ENCODE results near the gene HOXD10. TPM values are rescaled to one million over a fixed set of nuclear protein-coding genes. Genes with fewer than 3 reads are reported as not detected.

Gene HOXD10
- total RNA-seq, 2 donors from 2014 or later = not detected

DNA sequence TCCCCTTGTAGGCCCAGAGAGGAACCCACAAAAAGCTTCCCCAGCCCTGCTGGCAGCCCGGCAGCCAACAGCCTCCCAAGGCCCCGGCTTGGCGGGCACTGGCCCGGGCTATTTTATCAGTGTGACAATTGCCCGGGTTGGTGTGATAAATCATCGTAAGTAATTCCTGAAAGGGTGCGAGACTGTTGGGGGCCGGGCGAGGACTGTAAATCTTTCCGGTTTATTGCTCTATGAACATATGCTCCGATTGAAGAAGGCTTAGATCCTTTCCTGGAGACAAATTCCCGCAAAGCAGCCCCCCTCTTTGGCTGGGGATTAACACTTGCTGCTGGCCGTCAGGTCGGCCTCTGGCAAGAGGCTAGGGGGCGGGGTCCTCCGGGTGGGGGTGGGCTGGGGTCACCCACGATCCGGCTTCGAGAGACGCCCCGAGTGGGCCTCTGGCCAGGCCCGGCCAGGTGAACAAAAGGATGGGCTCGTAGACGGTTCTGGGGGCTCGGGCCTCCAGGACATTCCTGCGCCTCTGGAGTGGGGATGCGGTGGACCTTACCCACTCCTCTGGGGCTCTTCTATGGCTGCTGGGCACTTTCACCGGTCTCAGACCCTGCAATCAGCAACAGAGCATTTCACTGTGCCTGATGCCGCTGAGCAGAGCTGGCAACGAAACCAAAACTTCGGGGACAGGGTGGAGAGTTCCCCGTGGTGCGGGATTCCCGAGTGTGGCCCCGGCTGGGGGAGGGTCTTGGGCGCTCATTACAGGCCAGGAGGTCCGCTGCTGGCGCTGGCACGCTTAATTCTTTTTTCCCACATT is 42.5 kb downstream of the HOXD10 start:
- Histone ChIP-seq H3K4me3 (no peak overlapping the region), H3K9me3 (no peaks in the 10 kb centered on the region), H3K4me1 (peaks cover 0 to 47% of the 10 kb centered on the region in 2 donors), H3K27ac (no peak overlapping the region), H3K36me3 (no peaks in the 10 kb centered on the region), H3K27me3 (peaks cover 60 to 80% of the 10 kb centered on the region in 2 donors)
- DNase-seq (ENCODE audit: low spot score) = no peak
- TF ChIP-seq, protein P1, sequence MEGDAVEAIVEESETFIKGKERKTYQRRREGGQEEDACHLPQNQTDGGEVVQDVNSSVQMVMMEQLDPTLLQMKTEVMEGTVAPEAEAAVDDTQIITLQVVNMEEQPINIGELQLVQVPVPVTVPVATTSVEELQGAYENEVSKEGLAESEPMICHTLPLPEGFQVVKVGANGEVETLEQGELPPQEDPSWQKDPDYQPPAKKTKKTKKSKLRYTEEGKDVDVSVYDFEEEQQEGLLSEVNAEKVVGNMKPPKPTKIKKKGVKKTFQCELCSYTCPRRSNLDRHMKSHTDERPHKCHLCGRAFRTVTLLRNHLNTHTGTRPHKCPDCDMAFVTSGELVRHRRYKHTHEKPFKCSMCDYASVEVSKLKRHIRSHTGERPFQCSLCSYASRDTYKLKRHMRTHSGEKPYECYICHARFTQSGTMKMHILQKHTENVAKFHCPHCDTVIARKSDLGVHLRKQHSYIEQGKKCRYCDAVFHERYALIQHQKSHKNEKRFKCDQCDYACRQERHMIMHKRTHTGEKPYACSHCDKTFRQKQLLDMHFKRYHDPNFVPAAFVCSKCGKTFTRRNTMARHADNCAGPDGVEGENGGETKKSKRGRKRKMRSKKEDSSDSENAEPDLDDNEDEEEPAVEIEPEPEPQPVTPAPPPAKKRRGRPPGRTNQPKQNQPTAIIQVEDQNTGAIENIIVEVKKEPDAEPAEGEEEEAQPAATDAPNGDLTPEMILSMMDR (IDR thresholded peaks at IDR 0.05) = no peak

DNA sequence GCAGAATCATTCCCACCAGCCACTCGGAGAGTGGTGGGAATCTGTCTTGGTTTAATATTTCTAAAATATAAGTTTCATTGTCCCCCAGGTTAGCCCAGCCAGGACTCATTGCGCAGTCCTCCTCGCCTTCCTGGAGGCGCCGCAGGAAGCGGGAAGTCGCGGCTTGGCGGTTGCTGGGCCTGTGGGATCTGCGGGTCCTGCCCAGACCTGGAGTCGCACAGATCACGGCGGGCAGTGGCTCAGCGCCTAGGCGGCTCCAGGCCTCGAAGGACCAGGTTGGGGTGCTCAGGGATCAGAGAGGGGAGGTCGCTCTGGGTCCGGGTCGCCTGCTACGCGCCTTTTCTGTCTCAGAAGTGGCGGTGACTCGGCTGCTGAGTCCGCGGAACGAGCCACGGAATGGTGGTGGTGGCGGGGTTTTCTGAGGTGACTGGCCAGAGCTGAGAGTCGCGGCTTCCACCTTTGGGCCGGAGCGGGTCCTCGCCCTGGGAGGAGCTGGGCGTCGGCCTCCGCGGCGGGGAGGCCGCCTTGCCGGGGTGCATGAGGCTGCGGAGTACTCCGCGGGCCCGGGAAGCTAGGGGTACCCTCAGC is 43.2 kb downstream of the HOXD10 start:
- Histone ChIP-seq H3K27ac (no peak overlapping the region), H3K4me1 (peaks cover 0 to 48% of the 10 kb centered on the region in 2 donors), H3K36me3 (no peaks in the 10 kb centered on the region), H3K9me3 (no peaks in the 10 kb centered on the region), H3K4me3 (peak overlapping the region in 1 of 2 donors; percentile 28), H3K27me3 (peaks cover 63 to 87% of the 10 kb centered on the region in 2 donors)
- no peak for DNase-seq (ENCODE audit: low spot score)
- TF ChIP-seq, protein P1 (IDR thresholded peaks at IDR 0.05) = no peak

DNA sequence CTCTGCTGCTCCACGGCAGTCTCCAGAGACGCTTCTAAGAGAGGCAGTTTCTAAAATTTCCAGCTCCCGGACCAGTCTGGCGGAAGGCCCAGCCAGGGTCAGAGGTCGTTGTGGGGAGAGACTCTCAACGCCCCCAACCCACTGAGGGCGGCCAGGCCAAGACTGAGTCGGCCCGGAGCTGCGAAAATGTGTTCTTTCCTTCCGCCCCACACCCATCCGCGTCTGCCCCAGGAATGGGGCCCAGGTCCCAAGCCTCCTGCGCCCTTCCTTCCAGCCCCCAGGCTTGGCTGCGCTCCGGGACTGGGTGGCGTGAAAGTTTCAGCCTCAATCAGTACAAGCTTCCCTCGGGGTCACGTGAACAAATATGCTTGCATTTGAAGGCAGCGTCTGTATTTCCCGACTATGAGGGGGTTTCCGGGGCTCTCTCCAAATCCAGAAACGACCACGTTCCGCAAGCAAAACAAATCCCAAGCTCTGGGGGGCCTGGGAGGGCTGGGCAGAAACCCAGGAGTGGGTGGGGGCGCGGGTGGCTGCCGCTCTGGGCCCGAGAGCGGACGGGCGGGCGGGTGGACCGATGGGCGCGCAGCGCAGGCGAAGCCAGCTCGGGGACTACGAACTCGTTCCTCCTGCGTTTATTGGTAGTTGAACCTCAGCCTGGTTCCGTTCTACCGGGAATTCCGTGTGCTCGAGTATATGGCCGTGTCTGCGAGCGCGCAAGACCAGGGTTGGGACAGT is 43.8 kb downstream of the HOXD10 start:
- no peak for DNase-seq (ENCODE audit: low spot score)
- Histone ChIP-seq H3K4me1 (peaks cover 0 to 54% of the 10 kb centered on the region in 2 donors), H3K27me3 (peaks cover 69 to 90% of the 10 kb centered on the region in 2 donors), H3K9me3 (no peaks in the 10 kb centered on the region), H3K27ac (no peak overlapping the region), H3K4me3 (peak overlapping the region in 1 of 2 donors; percentile 28), H3K36me3 (no peaks in the 10 kb centered on the region)
- TF ChIP-seq, protein P1 (IDR thresholded peaks at IDR 0.05) = no peak

DNA sequence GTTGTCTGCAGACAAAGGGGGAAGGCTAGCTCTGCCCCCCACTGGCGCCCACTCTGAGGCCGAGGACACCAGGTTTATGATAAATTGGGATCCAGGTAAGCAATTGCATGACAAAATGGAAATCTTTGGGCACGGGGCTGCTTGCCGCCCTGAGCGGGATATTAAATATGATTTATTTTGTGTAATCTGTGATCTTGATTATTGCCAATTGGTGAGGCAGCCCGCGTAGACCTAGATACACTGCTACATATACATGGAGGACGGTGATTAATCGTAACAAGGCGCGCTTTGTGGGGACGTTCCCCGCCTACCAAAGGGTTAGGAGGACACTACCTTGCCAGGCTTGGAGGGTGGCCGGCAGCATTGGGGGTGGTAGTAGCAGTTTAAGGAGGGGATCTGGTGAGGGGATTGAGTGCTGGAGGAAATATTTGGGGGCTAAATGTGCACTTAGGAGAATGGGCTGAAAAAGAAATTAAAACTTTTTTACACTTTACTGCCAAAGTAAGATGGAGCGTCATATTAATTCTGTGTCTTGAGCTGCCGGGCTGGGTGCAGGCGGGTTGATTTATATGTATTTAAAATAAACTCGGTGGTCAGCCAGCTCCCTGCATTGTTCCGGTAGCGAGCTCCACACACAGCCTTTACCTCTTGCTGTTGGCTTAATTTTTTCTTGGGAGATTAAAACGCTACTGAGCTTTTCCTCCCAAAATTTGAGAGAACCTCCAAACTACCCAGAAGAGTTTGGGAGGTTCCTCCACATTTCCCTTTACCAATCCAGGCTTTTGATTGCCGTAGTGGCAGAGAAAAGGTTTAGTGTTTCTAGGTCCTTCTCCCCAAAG is 44.6 kb downstream of the HOXD10 start:
- H3K9me3 ChIP-seq = no peaks in the 10 kb centered on the region
- H3K27me3 ChIP-seq = peaks cover 65 to 95% of the 10 kb centered on the region in 2 donors
- TF ChIP-seq, protein P1 (IDR thresholded peaks at IDR 0.05) = no peak
- H3K36me3 ChIP-seq = no peaks in the 10 kb centered on the region
- DNase-seq (ENCODE audit: low spot score) = no peak
- H3K27ac ChIP-seq = no peak overlapping the region
- peaks cover 0 to 56% of the 10 kb centered on the region in 2 donors for H3K4me1 ChIP-seq
- peak overlapping the region in 1 of 2 donors; percentile 28 for H3K4me3 ChIP-seq

Data from right atrium auricular region (tissue), 2 donors.